GM12878 (cell line): Measurements from ENCODE around the gene BTG1. TPM values are rescaled to one million over a fixed set of nuclear protein-coding genes. Genes with fewer than 3 reads are reported as not detected.
A peak's percentile ranks its signal among the peaks of the same experiment; 100 is the strongest.

Experiments
- ATF2 ChIP-seq: IDR thresholded peaks from 2 replicates; pipeline ENCODE4 v1.6.1; 2012; ENCODE audit warnings: low read length, inconsistent platforms
- BCLAF1 ChIP-seq: fragments of 450-650 bp; IDR thresholded peaks from 2 replicates; pipeline ENCODE4 v1.6.1; 2017; ENCODE audit warnings: antibody characterized with exemption, mild to moderate bottlenecking, moderate library complexity
- CEBPB ChIP-seq, 2 experiments: fragments of 150-350 bp in 1 of 2; IDR thresholded peaks; 2 replicates each; pipeline ENCODE4 v1.6.1; 2012 to 2014; ENCODE audit warnings: low read depth in 2 of 2, low read length in 2 of 2, borderline replicate concordance in 1 of 2, inconsistent platforms in 1 of 2
- CREB1 ChIP-seq: IDR thresholded peaks from 2 replicates; pipeline ENCODE4 v1.6.1; 2012; ENCODE audit warnings: low read depth, mild to moderate bottlenecking, inconsistent platforms
- CTCF ChIP-seq, 3 experiments: IDR thresholded peaks in 2 of 3; conservative IDR thresholded peaks in 1 of 3; 2 replicates each; pipeline ENCODE4 v1.5.1; 2011; ENCODE audit warnings: low read depth in 3 of 3, low read length in 3 of 3, mild to moderate bottlenecking in 3 of 3, control low read depth in 2 of 3, moderate library complexity in 2 of 3, inconsistent platforms in 1 of 3, mixed read lengths in 1 of 3; ENCODE audit not compliant: control insufficient read depth in 2 of 3, insufficient read depth in 1 of 3; ENCODE audit errors: extremely low read depth in 1 of 3
- EGR1 ChIP-seq, 2 experiments: IDR thresholded peaks; 1 replicate in 1 of 2; 2 replicates in 1 of 2; pipeline ENCODE4 v1.6.1; 2011 to 2012; ENCODE audit warnings: low read depth in 2 of 2, low read length in 2 of 2, borderline replicate concordance in 1 of 2, mild to moderate bottlenecking in 1 of 2, moderate library complexity in 1 of 2
- FOXM1 ChIP-seq: IDR thresholded peaks from 2 replicates; pipeline ENCODE4 v1.6.1; 2012; ENCODE audit warnings: low read depth, mild to moderate bottlenecking, inconsistent platforms, low read length, moderate library complexity
- GABPA ChIP-seq: IDR thresholded peaks from 2 replicates; pipeline ENCODE4 v1.6.1; 2014; ENCODE audit warnings: antibody characterized with exemption, low read depth, mild to moderate bottlenecking, inconsistent platforms
- HDAC6 ChIP-seq: fragments of 200-600 bp; sonication (generic); IDR thresholded peaks from one replicate; pipeline ENCODE4 v1.8.0; 2017; ENCODE audit warnings: antibody characterized with exemption; ENCODE audit not compliant: unreplicated experiment
- IKZF2 ChIP-seq, 2 experiments: fragments of 450-650 bp; IDR thresholded peaks; 2 replicates each; pipeline ENCODE4 v1.6.1; 2017; ENCODE audit warnings: mild to moderate bottlenecking in 2 of 2, moderate library complexity in 2 of 2
- KAT2A ChIP-seq: conservative IDR thresholded peaks from 2 replicates; pipeline ENCODE4 v1.6.1; 2011; ENCODE audit warnings: low read depth, low read length; ENCODE audit not compliant: control insufficient read depth
- KLF5 ChIP-seq: fragments of 450-650 bp; IDR thresholded peaks from 2 replicates; pipeline ENCODE4 v1.6.1; 2014; ENCODE audit warnings: mild to moderate bottlenecking; ENCODE audit not compliant: partially characterized antibody
- LARP7 ChIP-seq: fragments of 450-650 bp; IDR thresholded peaks from 2 replicates; pipeline ENCODE4 v1.6.1; 2017; ENCODE audit warnings: mild to moderate bottlenecking
- MAX ChIP-seq: IDR thresholded peaks from 2 replicates; pipeline ENCODE4 v1.6.1; 2012; ENCODE audit warnings: low read depth, low read length, improper control_type of control experiment
- MTA2 ChIP-seq: fragments of 450-650 bp; IDR thresholded peaks from 2 replicates; pipeline ENCODE4 v1.6.1; 2016; ENCODE audit warnings: low read depth, mild to moderate bottlenecking, moderate library complexity
- NFYA ChIP-seq: IDR thresholded peaks from 2 replicates; pipeline ENCODE4 v1.6.1; 2011; ENCODE audit warnings: low read depth, mild to moderate bottlenecking, low read length, improper control_type of control experiment, borderline replicate concordance
- RB1 ChIP-seq: fragments of 450-650 bp; formaldehyde crosslinking; IDR thresholded peaks from 2 replicates; pipeline ENCODE4 v1.6.1; 2017; ENCODE audit warnings: mild to moderate bottlenecking, borderline replicate concordance
- ZBED1 ChIP-seq: IDR thresholded peaks from 2 replicates; pipeline ENCODE4 v1.6.1; 2016; ENCODE audit warnings: borderline replicate concordance
- ZNF384 ChIP-seq: IDR thresholded peaks from 2 replicates; pipeline ENCODE4 v1.6.1; 2012; ENCODE audit warnings: low read depth, mild to moderate bottlenecking, low read length, improper control_type of control experiment, borderline replicate concordance
- polyA plus RNA-seq, 11 experiments: library from polyadenylated mRNA; depleted of rRNA in 4 of 11; unstranded in 6 of 11; stranded (reverse) in 5 of 11; fragments of >200 nt; fragmentation: Nextera tagmentation in 4 of 11; fragmentation: Illumina TruSeq in 1 of 11; extraction: Ambion mirVana in 4 of 11; extraction: Trizol in 1 of 11; gene quantifications; 1 replicate in 1 of 11; 2 replicates in 10 of 11; pipeline versions ENCODE4 v1.2.1 to v1.2.3, GENCODE V29; 2011 to 2016; ENCODE audit warnings: inconsistent platforms in 2 of 11, missing spikeins in 2 of 11, low read depth in 1 of 11
- total RNA-seq, 4 experiments: library from RNA; depleted of rRNA in 3 of 4; stranded (reverse); fragments of >200 nt in 3 of 4; fragmentation: Illumina TruSeq in 1 of 4; extraction: Trizol in 1 of 4; gene quantifications; 2 replicates each; pipeline versions ENCODE4 v1.2.1 to v1.2.3, GENCODE V29; 2013 to 2021

Gene BTG1
- total and polyA plus RNA-seq, 10 of the 15 experiments (the other 5 are each of a cell fraction or from before 2014, with no cell fraction given), result 23.7 to 194 (median 56.4) TPM

- TF ChIP-seq BCLAF1 (no peak), LARP7 (no peak), IKZF2 (IDR thresholded peaks at IDR 0.05) (no peak), MAX (no peak), ATF2 (0 out of 2 replicates have a peak, but pooled peaks have one; percentile 19), HDAC6 (no peak), MTA2 (no peak), KAT2A (no peak), CTCF (IDR thresholded peaks at IDR 0.05 in 2 of 3, conservative IDR thresholded peaks at IDR 0.05 in 1 of 3; ENCODE audit: control insufficient read depth in 2 of 3, extremely low read depth in 1 of 3, insufficient read depth in 1 of 3, low read depth in 3 of 3, low read length in 3 of 3) (no peak), GABPA (no peak), EGR1 (IDR thresholded peaks at IDR 0.05; ENCODE audit: borderline replicate concordance in 1 of 2, low read depth in 2 of 2, low read length in 2 of 2) (no peak), CREB1 (no peak), ZNF384 (0 out of 2 replicates have a peak, but pooled peaks have one; percentile 15), NFYA (no peak), KLF5 (no peak), ZBED1 (no peak), RB1 (0 out of 2 replicates have a peak, but pooled peaks have one; percentile 9), FOXM1 (0 out of 2 replicates have a peak, but pooled peaks have one; percentile 12), CEBPB (IDR thresholded peaks at IDR 0.05; ENCODE audit: borderline replicate concordance in 1 of 2, low read depth in 2 of 2, low read length in 2 of 2) (no peak)
Measured at GRCh38 chr12:92146497-92147224, 1.0 kb upstream of the BTG1 start (continued).
